ENCODE results near the gene SNX10.

Gene SNX10

GRCh38 chr7:26361637-26362036 lies 70.0 kb downstream of the SNX10 start:
- TF ChIP-seq GATA2 (IDR thresholded peaks at IDR 0.05; ENCODE audit: low read depth, low read length): no peak
- TF ChIP-seq GATA3 (IDR thresholded peaks at IDR 0.05; ENCODE audit: low read depth, low read length): no peak; the same call in 1 of the 2 replicates

GRCh38 chr7:26363465-26363864 lies 71.8 kb downstream of the SNX10 start:
- TF ChIP-seq GATA3 (IDR thresholded peaks at IDR 0.05; ENCODE audit: low read depth, low read length) (no peak), GATA2 (IDR thresholded peaks at IDR 0.05; ENCODE audit: low read depth, low read length) (no peak)

GRCh38 chr7:26365077-26365900 lies 73.6 kb downstream of the SNX10 start:
- TF ChIP-seq GATA2 (IDR thresholded peaks at IDR 0.05; ENCODE audit: low read depth, low read length): no peak
- no peak for TF ChIP-seq GATA3 (IDR thresholded peaks at IDR 0.05; ENCODE audit: low read depth, low read length)

DNA sequence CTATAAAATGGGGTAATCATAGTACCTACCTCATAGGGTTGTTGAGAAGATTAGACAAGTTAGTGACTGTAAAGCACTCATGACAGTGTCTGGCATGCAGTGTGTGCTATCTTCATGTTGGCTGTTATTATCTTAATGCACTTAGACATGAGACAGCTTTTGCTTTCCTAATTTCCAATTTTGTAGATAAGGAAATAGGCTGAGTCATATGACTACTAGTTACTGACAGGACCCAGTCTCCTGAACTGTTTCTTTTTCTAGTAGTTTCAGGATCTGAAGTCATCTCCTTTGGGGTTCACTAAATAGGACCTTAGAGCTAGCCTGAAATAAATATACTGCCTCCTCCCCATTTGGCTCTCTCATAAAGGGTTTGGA lies 74.2 kb downstream of the SNX10 start:
- no peak for TF ChIP-seq GATA3 (IDR thresholded peaks at IDR 0.05; ENCODE audit: low read depth, low read length)
- TF ChIP-seq GATA2 (IDR thresholded peaks at IDR 0.05; ENCODE audit: low read depth, low read length): no peak

GRCh38 chr7:26367219-26367711 lies 75.6 kb downstream of the SNX10 start:
- no peak for TF ChIP-seq GATA2 (IDR thresholded peaks at IDR 0.05; ENCODE audit: low read depth, low read length)
- no peak for TF ChIP-seq GATA3 (IDR thresholded peaks at IDR 0.05; ENCODE audit: low read depth, low read length)

GRCh38 chr7:26368542-26368941 lies 76.9 kb downstream of the SNX10 start:
- TF ChIP-seq GATA2 (IDR thresholded peaks at IDR 0.05; ENCODE audit: low read depth, low read length) (no peak), GATA3 (IDR thresholded peaks at IDR 0.05; ENCODE audit: low read depth, low read length) (no peak)

DNA sequence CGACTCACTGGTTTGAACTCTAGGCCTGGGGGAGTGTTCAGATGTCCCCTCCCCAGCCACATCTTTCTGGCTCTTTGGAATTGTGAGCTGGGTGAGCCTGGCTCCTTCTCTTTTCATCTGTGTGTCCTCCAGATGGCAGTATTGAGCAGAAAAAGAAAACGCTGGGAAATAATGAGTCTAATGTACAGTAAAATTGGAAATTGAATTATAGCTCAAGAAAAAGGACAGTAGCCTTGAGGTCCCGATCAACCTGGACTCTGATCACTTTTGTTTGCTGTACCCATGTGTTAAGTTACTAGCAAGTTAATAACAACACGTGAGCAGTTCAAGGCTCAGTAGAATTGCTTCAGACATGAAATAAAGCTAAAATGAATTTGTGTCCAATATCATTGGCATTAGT lies 77.9 kb downstream of the SNX10 start:
- no peak for TF ChIP-seq GATA3 (IDR thresholded peaks at IDR 0.05; ENCODE audit: low read depth, low read length)

DNA sequence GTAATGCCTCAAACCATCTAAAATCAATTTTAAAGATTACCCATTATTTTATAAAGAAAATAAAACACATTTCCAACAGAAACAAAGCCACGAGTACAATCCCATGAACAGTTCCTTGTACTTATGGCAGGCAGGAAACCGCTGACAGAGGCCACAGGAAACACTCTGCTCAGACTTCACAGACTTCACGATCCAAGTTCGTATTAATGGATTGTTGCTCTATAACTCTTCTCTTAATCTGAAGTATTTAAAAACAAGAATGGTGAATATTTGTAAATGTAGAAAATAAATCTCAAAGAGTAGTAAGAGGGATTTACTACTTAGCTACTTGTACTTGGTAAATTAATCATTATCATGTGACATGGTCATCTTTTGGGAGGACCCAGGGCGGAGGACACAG lies 78.3 kb downstream of the SNX10 start:
- TF ChIP-seq GATA3 (IDR thresholded peaks at IDR 0.05; ENCODE audit: low read depth, low read length): no peak
- no peak for TF ChIP-seq GATA2 (IDR thresholded peaks at IDR 0.05; ENCODE audit: low read depth, low read length)

- TF ChIP-seq GATA2 (IDR thresholded peaks at IDR 0.05; ENCODE audit: low read depth, low read length): no peak
- TF ChIP-seq GATA3 (IDR thresholded peaks at IDR 0.05; ENCODE audit: low read depth, low read length): no peak
Measured at GRCh38 chr7:26372249-26372648, 80.6 kb downstream of the SNX10 start.

- TF ChIP-seq GATA3 (IDR thresholded peaks at IDR 0.05; ENCODE audit: low read depth, low read length): no peak
- TF ChIP-seq GATA2 (IDR thresholded peaks at IDR 0.05; ENCODE audit: low read depth, low read length): no peak
Measured at GRCh38 chr7:26372704-26373103, 81.0 kb downstream of the SNX10 start.

GRCh38 chr7:26374647-26375373 lies 83.1 kb downstream of the SNX10 start:
- TF ChIP-seq GATA3 (IDR thresholded peaks at IDR 0.05; ENCODE audit: low read depth, low read length): no peak
- no peak for TF ChIP-seq GATA2 (IDR thresholded peaks at IDR 0.05; ENCODE audit: low read depth, low read length)

DNA sequence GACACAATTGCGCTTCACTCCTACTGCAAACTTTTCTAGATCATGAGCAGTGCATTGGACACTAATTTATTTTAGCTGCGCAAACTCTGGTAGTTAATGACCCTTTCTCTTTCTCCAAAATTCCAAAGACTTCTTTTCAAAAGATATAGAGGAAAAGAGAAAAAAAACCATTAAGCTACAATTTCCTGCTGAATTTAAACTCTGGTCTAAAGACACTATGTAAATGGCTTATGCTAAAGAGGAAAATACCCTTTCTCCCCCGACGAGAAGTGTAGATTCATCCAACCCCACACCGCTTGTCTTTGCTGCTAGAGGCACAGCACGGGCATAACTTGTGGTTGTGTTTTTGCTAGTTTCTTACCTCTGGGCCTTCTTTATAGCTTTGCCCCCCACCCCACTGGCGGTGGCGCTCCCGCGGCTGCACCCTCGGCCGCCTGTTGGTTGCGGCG lies 84.1 kb downstream of the SNX10 start:
- TF ChIP-seq GATA3 (IDR thresholded peaks at IDR 0.05; ENCODE audit: low read depth, low read length): no peak
- no peak for TF ChIP-seq GATA2 (IDR thresholded peaks at IDR 0.05; ENCODE audit: low read depth, low read length)

- TF ChIP-seq GATA2 (IDR thresholded peaks at IDR 0.05; ENCODE audit: low read depth, low read length): no peak
Measured at GRCh38 chr7:26376175-26376917, 84.7 kb downstream of the SNX10 start.

- TF ChIP-seq GATA3 (IDR thresholded peaks at IDR 0.05; ENCODE audit: low read depth, low read length) (no peak), GATA2 (IDR thresholded peaks at IDR 0.05; ENCODE audit: low read depth, low read length) (no peak)
Measured at GRCh38 chr7:26378016-26378415, 86.4 kb downstream of the SNX10 start.

All from SH-SY5Y (cell line).